Gastroesophageal sphincter (tissue), 4 donors: ENCODE measurements around the gene ZNF140. TPM values are rescaled to one million over a fixed set of nuclear protein-coding genes. Genes with fewer than 3 reads are reported as not detected.

ENCODE experiments used
- ATAC-seq: fragments of 150-250 bp; one replicate; pipeline ENCODE4 v1.9.1; 2016; ENCODE audit warnings: mild to moderate bottlenecking, moderate library complexity
- H3K27ac ChIP-seq, 4 donors: fragments of 200-600 bp; sonication (generic) in 3 of 4; 1 replicate in 3 of 4; 2 replicates in 1 of 4; pipeline ENCODE4 v1.5.1; 2016 to 2019
- H3K27me3 ChIP-seq: fragments of 200-600 bp; sonication (generic); one replicate; pipeline ENCODE4 v1.5.1; 2019
- H3K36me3 ChIP-seq, 2 donors: fragments of 200-600 bp; sonication (generic); one replicate each; pipeline ENCODE4 v1.5.1; 2019; ENCODE audit warnings: control low read depth in 1 of 2
- H3K4me1 ChIP-seq, 3 donors: fragments of 200-600 bp; sonication (generic); 1 replicate in 2 of 3; 2 replicates in 1 of 3; pipeline ENCODE4 v1.5.1; 2016 to 2019; ENCODE audit warnings: control low read depth in 2 of 3
- H3K4me3 ChIP-seq, 2 donors: fragments of 200-600 bp; sonication (generic); one replicate each; pipeline ENCODE4 v1.5.1; 2019; ENCODE audit warnings: mild to moderate bottlenecking in 1 of 2, moderate library complexity in 1 of 2
- H3K9me3 ChIP-seq, 3 donors: fragments of 200-600 bp; sonication (generic); one replicate each; pipeline ENCODE4 v1.5.1; 2017 to 2019; ENCODE audit warnings: control low read depth in 2 of 3
- EP300 ChIP-seq: sonication (generic); formaldehyde crosslinking; IDR thresholded peaks from one replicate; pipeline ENCODE4 v1.6.1; 2017; ENCODE audit warnings: antibody characterized with exemption, mild to moderate bottlenecking
- POLR2A ChIP-seq, 2 donors: fragments of 450-650 bp; IDR thresholded peaks; one replicate each; pipeline ENCODE4 v1.6.1; 2017; ENCODE audit warnings: antibody characterized with exemption in 2 of 2, mild to moderate bottlenecking in 2 of 2, moderate library complexity in 1 of 2
- POLR2AphosphoS5 ChIP-seq: sonication (generic); formaldehyde crosslinking; IDR thresholded peaks from one replicate; pipeline ENCODE4 v1.6.1; 2017; ENCODE audit warnings: antibody characterized with exemption
- WGBS, 2 donors: methylation state at CpG; one replicate each; pipeline ENCODE4 v1.1.5; 2018; ENCODE audit warnings: low coverage in 1 of 2; 5-methylcytosine and 5-hydroxymethylcytosine counted together
- total RNA-seq, 4 donors: library from RNA; depleted of rRNA; stranded (reverse); fragments of >200 nt; gene quantifications; one replicate each; pipeline ENCODE4 v1.1.0, GENCODE V29; 2016
- TF ChIP-seq, protein P1 (sequence below), 4 experiments: fragments of 200-600 bp in 2 of 4; fragments of 450-650 bp in 2 of 4; sonication (generic) in 1 of 4; IDR thresholded peaks; one replicate each; pipeline ENCODE4 v1.5.1; 2017 to 2019; ENCODE audit warnings: antibody characterized with exemption in 4 of 4, mild to moderate bottlenecking in 2 of 4, moderate library complexity in 2 of 4

Gene ZNF140
- total RNA-seq, 4 donors from 2014 or later: 9.7 to 29.7 (median 13.7) TPM

DNA sequence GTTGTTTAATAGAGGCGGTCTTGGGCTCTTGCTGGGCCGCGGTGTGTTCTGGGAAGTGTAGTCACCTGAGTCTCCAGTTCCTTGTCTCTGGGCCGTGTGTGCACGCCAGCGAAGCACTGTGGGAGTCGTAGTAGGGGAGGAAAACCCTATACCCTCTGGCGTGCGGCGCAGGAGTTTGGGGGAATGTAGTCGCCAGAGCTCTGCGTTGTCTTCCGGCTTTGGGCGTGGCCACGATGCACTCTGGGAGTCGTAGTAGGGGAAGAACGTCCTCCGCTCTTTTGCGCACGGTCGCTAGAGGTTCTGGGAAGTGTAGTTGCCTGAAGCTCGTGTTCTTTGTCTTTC is 726 bp upstream of the ZNF140 start:
- peaks cover 0 to 80% (median 0%) of the 10 kb centered on the region in 3 donors for H3K9me3 ChIP-seq
- TF ChIP-seq POLR2AphosphoS5: peak; percentile 68
- no peak for TF ChIP-seq EP300
- H3K4me1 ChIP-seq: peaks cover 0 to 14% (median 3%) of the 10 kb centered on the region in 3 donors
- peak overlapping the region; percentile 80 to 95 for H3K4me3 ChIP-seq
- ATAC-seq: peak; percentile 94
- 0% methylated on average over 4 to 20 of the region's 22 CpGs for WGBS, 2 donors
- H3K27me3 ChIP-seq: no peaks in the 10 kb centered on the region
- H3K36me3 ChIP-seq: peaks cover 6 to 36% of the 10 kb centered on the region in 2 donors
- peak overlapping the region; percentile 94 to 99 (median 98) for H3K27ac ChIP-seq

DNA sequence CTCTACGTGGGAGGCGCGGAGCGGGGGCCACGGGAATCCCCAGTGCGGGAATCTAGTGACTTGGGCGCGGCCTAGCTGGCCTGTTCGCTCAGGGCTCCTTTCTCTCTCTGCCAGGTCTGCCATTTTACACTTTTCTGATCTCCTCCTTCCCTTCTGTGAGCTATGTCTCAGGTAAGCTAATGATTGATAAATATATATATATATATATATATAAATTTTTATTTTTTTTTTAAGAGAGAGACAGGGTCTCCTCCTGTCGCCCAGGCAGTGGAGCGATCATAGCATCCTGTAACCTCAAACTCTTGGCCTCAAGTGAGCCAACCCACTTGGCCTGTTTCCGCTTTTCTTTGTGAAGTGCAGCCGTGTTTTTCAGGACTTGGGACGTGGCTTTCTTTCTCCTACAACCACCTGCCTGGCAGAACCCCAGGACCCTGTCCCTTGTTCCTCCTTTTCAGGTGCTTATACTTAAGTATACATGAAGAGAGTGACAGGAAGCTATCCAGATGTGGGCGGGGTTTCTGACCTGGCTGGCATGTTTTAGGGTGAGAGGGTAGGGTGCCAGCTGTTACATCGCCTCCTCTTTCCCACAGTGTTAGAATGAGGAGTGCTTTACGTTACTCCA is 547 bp downstream of the ZNF140 start:
- no peak for TF ChIP-seq EP300
- no peak for TF ChIP-seq POLR2A (IDR thresholded peaks at IDR 0.05)
- TF ChIP-seq, protein P1, sequence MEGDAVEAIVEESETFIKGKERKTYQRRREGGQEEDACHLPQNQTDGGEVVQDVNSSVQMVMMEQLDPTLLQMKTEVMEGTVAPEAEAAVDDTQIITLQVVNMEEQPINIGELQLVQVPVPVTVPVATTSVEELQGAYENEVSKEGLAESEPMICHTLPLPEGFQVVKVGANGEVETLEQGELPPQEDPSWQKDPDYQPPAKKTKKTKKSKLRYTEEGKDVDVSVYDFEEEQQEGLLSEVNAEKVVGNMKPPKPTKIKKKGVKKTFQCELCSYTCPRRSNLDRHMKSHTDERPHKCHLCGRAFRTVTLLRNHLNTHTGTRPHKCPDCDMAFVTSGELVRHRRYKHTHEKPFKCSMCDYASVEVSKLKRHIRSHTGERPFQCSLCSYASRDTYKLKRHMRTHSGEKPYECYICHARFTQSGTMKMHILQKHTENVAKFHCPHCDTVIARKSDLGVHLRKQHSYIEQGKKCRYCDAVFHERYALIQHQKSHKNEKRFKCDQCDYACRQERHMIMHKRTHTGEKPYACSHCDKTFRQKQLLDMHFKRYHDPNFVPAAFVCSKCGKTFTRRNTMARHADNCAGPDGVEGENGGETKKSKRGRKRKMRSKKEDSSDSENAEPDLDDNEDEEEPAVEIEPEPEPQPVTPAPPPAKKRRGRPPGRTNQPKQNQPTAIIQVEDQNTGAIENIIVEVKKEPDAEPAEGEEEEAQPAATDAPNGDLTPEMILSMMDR (IDR thresholded peaks at IDR 0.05): no peak
- no peak for TF ChIP-seq POLR2AphosphoS5
- ATAC-seq: no peak
- WGBS, 2 donors: 15 to 40% methylated on average over 1 to 10 of the region's 17 CpGs
- Histone ChIP-seq H3K27me3 (no peaks in the 10 kb centered on the region), H3K27ac (peak overlapping the region; percentile 94 to 99 (median 98)), H3K4me3 (peak overlapping the region; percentile 80 to 95), H3K9me3 (peaks cover 0 to 80% (median 4%) of the 10 kb centered on the region in 3 donors), H3K4me1 (peaks cover 0 to 14% (median 3%) of the 10 kb centered on the region in 3 donors), H3K36me3 (peaks cover 18 to 49% of the 10 kb centered on the region in 2 donors)

DNA sequence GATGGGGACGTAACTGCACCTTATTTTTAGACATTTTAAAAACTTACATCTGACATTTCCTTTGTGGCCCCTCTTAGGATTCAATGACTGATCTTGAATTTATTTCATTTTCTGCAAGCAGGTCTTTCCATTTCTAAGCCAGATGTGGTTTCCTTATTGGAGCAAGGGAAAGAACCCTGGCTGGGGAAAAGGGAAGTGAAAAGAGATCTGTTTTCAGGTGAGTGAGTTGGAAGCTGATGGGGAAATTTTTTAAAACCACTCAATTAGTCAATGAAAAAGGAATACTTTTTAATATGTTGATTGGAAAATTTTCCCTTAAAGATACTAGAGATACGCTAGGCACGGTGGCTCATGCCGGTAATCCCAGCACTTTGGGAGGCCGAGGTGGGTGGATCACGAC is 2.6 kb downstream of the ZNF140 start:
- H3K4me3 ChIP-seq: no peak overlapping the region
- peaks cover 0 to 80% (median 6%) of the 10 kb centered on the region in 3 donors for H3K9me3 ChIP-seq
- H3K36me3 ChIP-seq: peaks cover 22 to 70% of the 10 kb centered on the region in 2 donors
- no peak for ATAC-seq
- H3K4me1 ChIP-seq: peaks cover 0 to 14% (median 3%) of the 10 kb centered on the region in 3 donors
- TF ChIP-seq, protein P1 (IDR thresholded peaks at IDR 0.05): no peak
- no peak for TF ChIP-seq EP300
- no peak for TF ChIP-seq POLR2AphosphoS5
- TF ChIP-seq POLR2A (IDR thresholded peaks at IDR 0.05): no peak
- no peaks in the 10 kb centered on the region for H3K27me3 ChIP-seq
- no peak overlapping the region for H3K27ac ChIP-seq
- WGBS, 2 donors: 96 to 97% methylated on average over 6 of the region's 6 CpGs

DNA sequence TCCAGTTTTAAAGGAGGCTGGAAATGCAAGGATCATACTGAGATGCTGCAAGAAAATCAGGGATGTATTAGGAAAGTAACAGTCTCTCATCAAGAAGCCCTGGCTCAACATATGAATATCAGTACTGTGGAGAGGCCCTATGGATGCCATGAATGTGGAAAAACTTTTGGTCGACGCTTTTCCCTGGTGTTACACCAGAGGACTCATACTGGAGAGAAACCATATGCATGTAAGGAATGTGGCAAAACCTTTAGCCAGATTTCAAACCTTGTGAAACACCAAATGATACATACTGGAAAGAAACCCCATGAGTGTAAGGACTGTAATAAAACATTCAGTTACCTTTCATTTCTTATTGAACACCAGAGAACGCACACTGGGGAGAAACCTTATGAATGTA is 24.9 kb downstream of the ZNF140 start:
- 96 to 100% methylated on average over 3 of the region's 3 CpGs for WGBS, 2 donors
- no peak for ATAC-seq
- no peak overlapping the region for H3K27ac ChIP-seq
- H3K36me3 ChIP-seq: peaks cover 24 to 100% of the 10 kb centered on the region in 2 donors
- TF ChIP-seq POLR2A (IDR thresholded peaks at IDR 0.05) (no peak), EP300 (no peak), POLR2AphosphoS5 (no peak)
- TF ChIP-seq, protein P1 (IDR thresholded peaks at IDR 0.05): no peak
- no peaks in the 10 kb centered on the region for H3K4me1 ChIP-seq
- H3K27me3 ChIP-seq: no peaks in the 10 kb centered on the region
- no peak overlapping the region for H3K4me3 ChIP-seq
- peaks cover 32 to 100% (median 55%) of the 10 kb centered on the region in 3 donors for H3K9me3 ChIP-seq

DNA sequence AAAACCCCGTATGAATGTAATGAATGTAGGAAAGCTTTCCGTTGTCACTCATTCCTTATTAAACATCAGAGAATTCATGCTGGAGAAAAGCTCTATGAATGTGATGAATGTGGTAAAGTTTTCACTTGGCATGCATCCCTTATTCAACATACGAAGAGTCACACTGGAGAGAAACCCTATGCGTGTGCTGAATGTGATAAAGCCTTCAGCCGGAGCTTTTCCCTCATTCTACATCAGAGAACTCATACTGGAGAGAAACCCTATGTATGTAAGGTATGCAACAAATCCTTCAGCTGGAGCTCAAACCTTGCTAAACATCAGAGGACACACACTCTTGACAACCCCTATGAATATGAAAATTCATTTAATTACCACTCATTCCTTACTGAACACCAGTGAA is 25.5 kb downstream of the ZNF140 start:
- Histone ChIP-seq H3K36me3 (peaks cover 19 to 97% of the 10 kb centered on the region in 2 donors), H3K27ac (no peak overlapping the region), H3K27me3 (no peaks in the 10 kb centered on the region), H3K9me3 (peaks cover 32 to 100% (median 52%) of the 10 kb centered on the region in 3 donors), H3K4me3 (no peak overlapping the region), H3K4me1 (no peaks in the 10 kb centered on the region)
- TF ChIP-seq POLR2A (IDR thresholded peaks at IDR 0.05) (no peak), POLR2AphosphoS5 (no peak), EP300 (no peak)
- TF ChIP-seq, protein P1 (IDR thresholded peaks at IDR 0.05): no peak
- ATAC-seq: no peak
- 97 to 100% methylated on average over 5 of the region's 5 CpGs for WGBS, 2 donors
